GM19397 (cell line): Measurements from ENCODE around the gene GRIK4.

Source experiments
- ATAC-seq: cut with Tn5 transposase; IDR thresholded peaks from one replicate; pipeline ENCODE4 v1.9.1; 2021; ENCODE audit warnings: mild to moderate bottlenecking, moderate library complexity; ENCODE audit not compliant: unreplicated experiment

GRIK4 gene

GRCh38 chr11:120505801-120506425, 5.6 kb upstream of the GRIK4 start:
- ATAC-seq = no peak

GRCh38 chr11:120509346-120510053, 2.0 kb upstream of the GRIK4 start:
- ATAC-seq = no peak

GRCh38 chr11:120510406-120511115, 987 bp upstream of the GRIK4 start:
- ATAC-seq = no peak

GRCh38 chr11:120511820-120512738, 531 bp downstream of the GRIK4 start:
- no peak for ATAC-seq

- ATAC-seq = no peak
These were observed 1.3 kb downstream of the GRIK4 start for GRCh38 chr11:120512739-120513435.

- no peak for ATAC-seq
These were observed 2.1 kb downstream of the GRIK4 start for GRCh38 chr11:120513436-120514315.

GRCh38 chr11:120514541-120515121, 3.1 kb downstream of the GRIK4 start:
- no peak for ATAC-seq

GRCh38 chr11:120515186-120515723, 3.7 kb downstream of the GRIK4 start:
- ATAC-seq = no peak

GRCh38 chr11:120516461-120517389, 5.2 kb downstream of the GRIK4 start:
- ATAC-seq = no peak

GRCh38 chr11:120517390-120517761, 5.8 kb downstream of the GRIK4 start:
- no peak for ATAC-seq

- no peak for ATAC-seq
These were observed 6.3 kb downstream of the GRIK4 start for GRCh38 chr11:120517801-120518291.

- ATAC-seq = no peak
These were observed 6.8 kb downstream of the GRIK4 start for GRCh38 chr11:120518356-120518755.

GRCh38 chr11:120519474-120519873, 7.9 kb downstream of the GRIK4 start:
- ATAC-seq = no peak

- ATAC-seq = no peak
These were observed 8.7 kb downstream of the GRIK4 start for GRCh38 chr11:120520091-120520822.

GRCh38 chr11:120521176-120521575, 9.6 kb downstream of the GRIK4 start:
- no peak for ATAC-seq

- no peak for ATAC-seq
These were observed 10.5 kb downstream of the GRIK4 start for GRCh38 chr11:120522021-120522420.

GRCh38 chr11:120522736-120523135, 11.2 kb downstream of the GRIK4 start:
- no peak for ATAC-seq
